ENCODE results near the gene CFAP299. TPM values are rescaled to one million over a fixed set of nuclear protein-coding genes. Genes with fewer than 3 reads are reported as not detected.

CFAP299 gene
- total RNA-seq, 1 experiment from 2014 or later, result not detected

GRCh38 chr4:80309294-80310004, 26.1 kb upstream of the CFAP299 start:
- no peaks in the 10 kb centered on the region for H3K9me2 ChIP-seq (ENCODE audit: insufficient read depth)
- intact Hi-C loops (cut with micrococcal nuclease), result no loop called here
- ChIA-PET RAD21 (ENCODE audit: low non-redundant PET in 1 of 2, low total read pairs in 2 of 2, uncharacterized antibody in 2 of 2, unreplicated experiment in 2 of 2) (no interaction called here), POLR2A (no interaction called here), CTCF (no interaction called here)
- H3K36me3 ChIP-seq (ENCODE audit: control insufficient read depth in 1 of 2, insufficient read depth in 2 of 2, low read length in 2 of 2), result no peaks in the 10 kb centered on the region
- ATAC-seq (no peak), DNase-seq (ENCODE audit: low read depth, low spot score) (no peak)
- H3K27ac ChIP-seq (ENCODE audit: low read depth, low read length), result no peak overlapping the region
- H3K4me3 ChIP-seq (replicated peaks in 1 of 2; ENCODE audit: low read depth in 1 of 2, low read length in 2 of 2), result no peak overlapping the region
- H3K9ac ChIP-seq (ENCODE audit: low read length), result no peak overlapping the region
- H3K79me2 ChIP-seq (ENCODE audit: insufficient read depth, low read length), result no peaks in the 10 kb centered on the region
- no peaks in the 10 kb centered on the region for H3K4me1 ChIP-seq (ENCODE audit: control insufficient read depth in 1 of 2, insufficient read depth in 2 of 2, low read length in 2 of 2)
- H3K9me3 ChIP-seq (ENCODE audit: control insufficient read depth in 1 of 2, insufficient read depth in 1 of 2, low read depth in 1 of 2, low read length in 2 of 2), result no peaks in the 10 kb centered on the region
- no TSS peak for BruUV-seq (replicated peaks)
- H3K4me2 ChIP-seq (ENCODE audit: low read length), result no peak overlapping the region
- H4K20me1 ChIP-seq (ENCODE audit: insufficient read depth), result no peaks in the 10 kb centered on the region
- TF ChIP-seq CBX3 (IDR thresholded peaks at IDR 0.05; ENCODE audit: low read depth) (no peak), YY1 (IDR thresholded peaks at IDR 0.05; ENCODE audit: extremely low read depth, insufficient replicate concordance, low read depth, low read length) (no peak), ELF1 (IDR thresholded peaks at IDR 0.05; ENCODE audit: borderline replicate concordance, low read depth) (no peak), ZNF274 (IDR thresholded peaks at IDR 0.05; ENCODE audit: low read depth, low read length) (no peak), ATF3 (IDR thresholded peaks at IDR 0.05) (no peak), EZH2phosphoT487 (IDR thresholded peaks at IDR 0.05; ENCODE audit: borderline replicate concordance) (no peak), SIN3A (IDR thresholded peaks at IDR 0.05; ENCODE audit: low read depth) (no peak), FOSL1 (IDR thresholded peaks at IDR 0.05; ENCODE audit: low read depth) (no peak), SRF (IDR thresholded peaks at IDR 0.05; ENCODE audit: low read depth) (no peak), RAD21 (IDR thresholded peaks at IDR 0.05; ENCODE audit: low read depth) (no peak), POLR2A (IDR thresholded peaks at IDR 0.05; ENCODE audit: borderline replicate concordance, extremely low read depth, insufficient read depth, insufficient read length) (no peak)
- no peak overlapping the region for H2AFZ ChIP-seq (ENCODE audit: low read depth, low read length, poor library complexity, severe bottlenecking)
- peaks cover 75% of the 10 kb centered on the region for H3K27me3 ChIP-seq (ENCODE audit: insufficient read depth, low read length)

- Histone ChIP-seq H2AFZ (ENCODE audit: low read depth, low read length, poor library complexity, severe bottlenecking) (no peak overlapping the region), H3K9me2 (ENCODE audit: insufficient read depth) (no peaks in the 10 kb centered on the region), H3K27me3 (ENCODE audit: insufficient read depth, low read length) (peaks cover 65% of the 10 kb centered on the region), H3K79me2 (ENCODE audit: insufficient read depth, low read length) (no peaks in the 10 kb centered on the region), H3K9me3 (ENCODE audit: control insufficient read depth in 1 of 2, insufficient read depth in 1 of 2, low read depth in 1 of 2, low read length in 2 of 2) (no peaks in the 10 kb centered on the region), H3K27ac (ENCODE audit: low read depth, low read length) (no peak overlapping the region), H3K4me3 (replicated peaks in 1 of 2; ENCODE audit: low read depth in 1 of 2, low read length in 2 of 2) (no peak overlapping the region), H3K4me1 (ENCODE audit: control insufficient read depth in 1 of 2, insufficient read depth in 2 of 2, low read length in 2 of 2) (no peaks in the 10 kb centered on the region), H3K36me3 (ENCODE audit: control insufficient read depth in 1 of 2, insufficient read depth in 2 of 2, low read length in 2 of 2) (no peaks in the 10 kb centered on the region), H3K9ac (ENCODE audit: low read length) (no peak overlapping the region), H3K4me2 (ENCODE audit: low read length) (no peak overlapping the region), H4K20me1 (ENCODE audit: insufficient read depth) (no peaks in the 10 kb centered on the region)
- BruUV-seq (replicated peaks), result no TSS peak
- ChIA-PET RAD21 (ENCODE audit: low non-redundant PET in 1 of 2, low total read pairs in 2 of 2, uncharacterized antibody in 2 of 2, unreplicated experiment in 2 of 2) (no interaction called here), CTCF (no interaction called here), POLR2A (no interaction called here)
- intact Hi-C loops (cut with micrococcal nuclease), result no loop called here
- ATAC-seq, result no peak
- DNase-seq (ENCODE audit: low read depth, low spot score), result no peak
- no peak for TF ChIP-seq ZNF274 (IDR thresholded peaks at IDR 0.05; ENCODE audit: low read depth, low read length)
- TF ChIP-seq ZBTB33 (IDR thresholded peaks at IDR 0.05; ENCODE audit: extremely low read depth, insufficient replicate concordance, low read length), result no peak
- no peak for TF ChIP-seq POLR2A (IDR thresholded peaks at IDR 0.05; ENCODE audit: borderline replicate concordance, extremely low read depth, insufficient read depth, insufficient read length)
- no peak for TF ChIP-seq ZFX (IDR thresholded peaks at IDR 0.05)
- no peak for TF ChIP-seq EZH2 (IDR thresholded peaks at IDR 0.05)
- no peak for TF ChIP-seq REST (IDR thresholded peaks at IDR 0.05; ENCODE audit: low read depth)
- no peak for TF ChIP-seq EZH2phosphoT487 (IDR thresholded peaks at IDR 0.05; ENCODE audit: borderline replicate concordance)
- no peak for TF ChIP-seq CEBPB (IDR thresholded peaks at IDR 0.05; ENCODE audit: low read depth)
These were observed 24.4 kb upstream of the CFAP299 start for GRCh38 chr4:80311130-80311529.

All from HCT116 (cell line).